ENCODE results near the gene SERINC5.
A peak's percentile ranks its signal among the peaks of the same experiment; 100 is the strongest.

SERINC5 gene

DNA sequence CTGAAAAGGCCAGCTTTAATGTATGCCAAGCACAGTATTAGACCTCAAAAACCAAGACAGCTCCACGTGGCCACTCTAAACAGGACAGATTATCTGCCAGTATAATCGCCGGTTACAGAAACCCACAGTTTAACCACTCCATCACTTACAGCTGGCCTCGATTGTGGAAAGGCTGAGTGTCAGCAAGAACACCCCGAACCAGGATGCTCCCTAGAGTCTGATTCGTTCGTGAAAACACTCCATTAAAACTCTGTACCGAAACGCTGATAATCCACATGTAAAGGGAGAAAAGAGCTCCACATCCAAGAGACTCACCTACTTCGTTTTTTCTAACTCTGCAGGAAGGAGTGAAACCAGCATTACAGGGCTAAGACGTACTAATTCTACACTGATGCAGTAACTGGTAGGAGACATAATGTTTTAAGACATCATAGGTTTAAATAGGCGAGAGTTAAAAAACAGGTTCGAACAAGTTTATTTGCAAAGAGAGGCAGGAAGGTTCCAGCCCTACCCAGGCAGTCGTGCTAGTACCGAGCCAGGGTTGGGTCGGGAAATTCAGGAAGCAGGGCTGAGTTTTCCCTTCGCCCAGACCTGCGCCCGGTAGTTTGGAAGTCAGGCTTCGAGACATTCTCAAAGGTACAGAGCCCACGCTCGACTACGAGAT, 949 bp downstream of the SERINC5 start:
- intact Hi-C loops (cut with DNase I; ENCODE audit: low total_unique reads) = loop anchor here (2.0 to 10.0 kb wide), 3 partner anchors 38 to 1020 kb away; partner anchors contain the start of genes JMY and ZFYVE16
- TF ChIP-seq, protein P1, sequence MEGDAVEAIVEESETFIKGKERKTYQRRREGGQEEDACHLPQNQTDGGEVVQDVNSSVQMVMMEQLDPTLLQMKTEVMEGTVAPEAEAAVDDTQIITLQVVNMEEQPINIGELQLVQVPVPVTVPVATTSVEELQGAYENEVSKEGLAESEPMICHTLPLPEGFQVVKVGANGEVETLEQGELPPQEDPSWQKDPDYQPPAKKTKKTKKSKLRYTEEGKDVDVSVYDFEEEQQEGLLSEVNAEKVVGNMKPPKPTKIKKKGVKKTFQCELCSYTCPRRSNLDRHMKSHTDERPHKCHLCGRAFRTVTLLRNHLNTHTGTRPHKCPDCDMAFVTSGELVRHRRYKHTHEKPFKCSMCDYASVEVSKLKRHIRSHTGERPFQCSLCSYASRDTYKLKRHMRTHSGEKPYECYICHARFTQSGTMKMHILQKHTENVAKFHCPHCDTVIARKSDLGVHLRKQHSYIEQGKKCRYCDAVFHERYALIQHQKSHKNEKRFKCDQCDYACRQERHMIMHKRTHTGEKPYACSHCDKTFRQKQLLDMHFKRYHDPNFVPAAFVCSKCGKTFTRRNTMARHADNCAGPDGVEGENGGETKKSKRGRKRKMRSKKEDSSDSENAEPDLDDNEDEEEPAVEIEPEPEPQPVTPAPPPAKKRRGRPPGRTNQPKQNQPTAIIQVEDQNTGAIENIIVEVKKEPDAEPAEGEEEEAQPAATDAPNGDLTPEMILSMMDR (IDR thresholded peaks at IDR 0.05) = no peak
- peaks cover 0 to 33% (median 19%) of the 10 kb centered on the region in 4 donors for H3K4me1 ChIP-seq
- no peaks in the 10 kb centered on the region for H3K27me3 ChIP-seq
- no peak for DNase-seq
- H3K36me3 ChIP-seq = no peaks in the 10 kb centered on the region
- H3K27ac ChIP-seq = peak overlapping the region; percentile 92 to 95
- no peaks in the 10 kb centered on the region for H3K9me3 ChIP-seq
- peak overlapping the region; percentile 76 to 97 for H3K4me3 ChIP-seq

DNA sequence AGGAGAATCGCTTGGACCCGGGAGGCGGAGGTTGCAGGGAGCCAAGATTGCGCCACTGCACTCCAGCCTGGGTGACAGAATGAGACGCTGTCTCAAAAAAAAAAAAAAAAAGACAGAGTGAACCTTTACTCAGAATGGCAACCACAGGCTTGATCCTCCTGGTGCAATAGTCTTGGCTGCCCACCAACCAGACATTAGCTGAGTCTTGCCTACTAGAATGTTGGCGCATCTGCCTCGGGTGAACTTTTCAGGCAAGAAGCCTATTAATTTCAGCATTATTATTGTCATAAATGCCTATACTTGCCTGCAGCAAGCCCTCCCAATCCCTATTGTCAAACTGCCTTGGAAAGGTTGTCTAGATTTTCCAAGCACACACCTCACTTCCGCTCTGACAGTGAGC, 4.2 kb downstream of the SERINC5 start:
- H3K27me3 ChIP-seq = no peaks in the 10 kb centered on the region
- intact Hi-C loops (cut with DNase I; ENCODE audit: low total_unique reads) = loop anchor here (10.0 kb wide), 1 partner anchor 1017 kb away; the partner anchor contains the start of gene JMY
- no peak for DNase-seq
- no peak overlapping the region for H3K27ac ChIP-seq
- TF ChIP-seq, protein P1 (IDR thresholded peaks at IDR 0.05) = no peak
- H3K9me3 ChIP-seq = no peaks in the 10 kb centered on the region
- no peak overlapping the region for H3K4me3 ChIP-seq
- H3K36me3 ChIP-seq = no peaks in the 10 kb centered on the region
- peaks cover 0 to 32% (median 25%) of the 10 kb centered on the region in 4 donors for H3K4me1 ChIP-seq

DNA sequence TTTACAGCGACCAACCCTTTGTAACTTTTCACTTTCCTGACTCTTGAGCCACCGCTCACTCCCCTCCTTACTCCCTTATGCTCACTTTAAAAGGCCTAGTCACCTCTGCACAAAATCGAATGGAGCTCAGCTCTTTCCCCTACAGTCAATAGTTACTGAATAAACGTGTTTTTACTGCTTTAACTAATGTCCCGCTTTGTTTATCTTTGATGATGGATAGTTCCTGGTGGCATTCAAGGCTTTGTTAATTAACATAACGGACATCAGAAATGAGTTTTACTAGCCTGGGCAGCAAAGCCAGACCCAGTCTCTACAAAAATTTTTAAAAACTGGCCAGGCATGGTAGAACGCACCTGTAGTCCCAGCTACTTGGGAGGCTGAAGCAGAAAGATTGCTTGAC, 5.0 kb downstream of the SERINC5 start:
- Histone ChIP-seq H3K9me3 (no peaks in the 10 kb centered on the region), H3K4me3 (no peak overlapping the region), H3K27me3 (no peaks in the 10 kb centered on the region), H3K27ac (no peak overlapping the region), H3K4me1 (peaks cover 0 to 32% (median 26%) of the 10 kb centered on the region in 4 donors), H3K36me3 (no peaks in the 10 kb centered on the region)
- no peak for DNase-seq
- TF ChIP-seq, protein P1 (IDR thresholded peaks at IDR 0.05) = no peak
- intact Hi-C loops (cut with DNase I; ENCODE audit: low total_unique reads) = loop anchor here (10.0 kb wide), 1 partner anchor 1016 kb away; the partner anchor contains the start of gene JMY

DNA sequence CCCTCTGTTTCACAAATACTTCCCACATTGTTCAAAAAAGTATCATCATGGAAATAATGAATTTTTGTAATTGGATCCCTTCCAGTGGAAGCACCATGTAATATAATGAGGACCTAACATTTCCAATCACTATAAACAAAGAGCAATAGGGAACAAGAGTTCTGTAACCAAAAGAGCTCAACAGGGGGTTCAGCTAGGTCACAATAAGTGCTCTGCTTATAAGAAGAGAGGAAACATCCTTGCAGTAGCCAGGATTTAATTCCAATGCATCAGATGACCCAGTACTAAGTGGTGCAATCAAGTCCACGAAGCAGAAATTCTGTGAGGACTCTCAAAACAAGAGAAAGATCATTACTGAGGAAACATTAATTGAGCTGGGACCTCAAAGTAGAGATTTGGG, 5.9 kb downstream of the SERINC5 start:
- H3K27me3 ChIP-seq = no peaks in the 10 kb centered on the region
- no peaks in the 10 kb centered on the region for H3K36me3 ChIP-seq
- TF ChIP-seq, protein P1 (IDR thresholded peaks at IDR 0.05) = no peak
- DNase-seq = no peak
- intact Hi-C loops (cut with DNase I; ENCODE audit: low total_unique reads) = loop anchor here (10.0 kb wide), 1 partner anchor 1015 kb away; the partner anchor contains the start of gene JMY
- peaks cover 0 to 30% (median 24%) of the 10 kb centered on the region in 4 donors for H3K4me1 ChIP-seq
- H3K9me3 ChIP-seq = no peaks in the 10 kb centered on the region
- H3K27ac ChIP-seq = no peak overlapping the region
- no peak overlapping the region for H3K4me3 ChIP-seq

DNA sequence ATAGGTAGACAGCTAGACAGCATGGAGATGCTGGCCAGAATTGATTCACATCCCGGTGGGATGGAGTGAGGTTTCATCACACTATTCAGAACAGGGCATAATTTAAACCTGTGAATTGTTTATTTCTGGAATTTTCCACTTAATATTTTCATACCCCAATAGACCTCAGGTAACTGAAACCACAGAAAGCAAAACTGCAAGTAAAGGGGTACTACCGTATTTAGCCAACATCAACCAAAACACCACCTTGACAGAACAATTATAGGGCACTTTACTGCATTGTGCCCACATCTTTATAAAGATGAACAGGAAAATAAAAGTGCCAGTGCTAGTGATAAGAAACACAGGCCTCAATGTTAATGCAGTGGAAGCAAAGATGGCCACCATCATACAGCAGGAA, 7.5 kb downstream of the SERINC5 start:
- TF ChIP-seq, protein P1 (IDR thresholded peaks at IDR 0.05) = no peak
- Histone ChIP-seq H3K36me3 (no peaks in the 10 kb centered on the region), H3K27ac (no peak overlapping the region), H3K4me3 (no peak overlapping the region), H3K9me3 (no peaks in the 10 kb centered on the region), H3K4me1 (peaks cover 0 to 17% (median 12%) of the 10 kb centered on the region in 4 donors), H3K27me3 (no peaks in the 10 kb centered on the region)
- intact Hi-C loops (cut with DNase I; ENCODE audit: low total_unique reads) = no loop called here
- no peak for DNase-seq
